Measurements from ENCODE around the gene HERC2. TPM values are rescaled to one million over a fixed set of nuclear protein-coding genes. Genes with fewer than 3 reads are reported as not detected.
"Not testable (repeated sequence)": the region's sequence is repeated elsewhere in the genome, so short reads cannot be mapped to it uniquely, and the experiment has no call there.

The HERC2 gene
- total and polyA plus RNA-seq, 2 of the 13 experiments (the other 11 are each of a cell fraction or from before 2014, with no cell fraction given): 17.6 to 24.8 TPM

DNA sequence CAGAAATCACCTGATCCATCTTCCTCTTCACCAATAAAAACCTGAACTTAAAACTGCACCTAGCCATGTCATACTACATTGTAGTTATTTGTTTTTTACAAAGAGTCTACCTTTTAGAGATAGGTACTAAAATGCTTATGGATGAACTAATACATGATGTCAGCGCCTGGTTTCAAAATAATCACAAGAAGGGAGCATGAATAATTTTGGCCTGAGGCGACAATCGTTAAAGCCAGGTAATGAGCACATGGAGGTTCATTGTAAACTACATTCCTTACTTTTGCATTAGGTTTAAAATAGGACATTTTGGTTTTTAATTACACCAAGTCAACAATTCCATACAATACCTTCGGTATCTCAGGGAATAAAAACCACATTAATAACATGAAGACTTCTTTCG lies 125.4 kb downstream of the HERC2 start:
- CTCF ChIA-PET (ENCODE audit: low intra/inter-chr PET ratio, low total read pairs); in situ Hi-C loops (cut with HindIII; ENCODE audit: extremely low pct_ligation_motif_present, low pct_unique_long_range_greater_than_20kb); FAIRE-seq; H3K4me3 ChIP-seq (replicated peaks in 1 of 3; ENCODE audit: insufficient read depth in 1 of 3, low read depth in 2 of 3, low read length in 3 of 3); ATAC-seq; intact Hi-C loops (cut with micrococcal nuclease; ENCODE audit: unreplicated experiment); BruUV-seq (replicated peaks); H3K27ac ChIP-seq (ENCODE audit: extremely low read length, insufficient read depth, low read length); H3K9me3 ChIP-seq (ENCODE audit: low read length); H2AFZ ChIP-seq (ENCODE audit: low read length); H4K20me1 ChIP-seq (ENCODE audit: insufficient read depth, low read length); H3K4me2 ChIP-seq (ENCODE audit: low read depth, low read length); DNase-seq (ENCODE audit: low spot score); H3K9ac ChIP-seq (ENCODE audit: insufficient read depth, low read depth, low read length); H3K4me1 ChIP-seq (ENCODE audit: insufficient read depth, low read length); H3K27me3 ChIP-seq (ENCODE audit: control insufficient read depth in 1 of 2, insufficient read depth in 2 of 2, low read length in 2 of 2); H3K79me2 ChIP-seq (ENCODE audit: insufficient read depth, low read length); POLR2A ChIA-PET: not testable (repeated sequence)
- WGBS (ENCODE audit: low lambda C conversion rate): 96% methylated on average over 5 of the region's 5 CpGs
- H3K36me3 ChIP-seq (replicated peaks in 1 of 2; ENCODE audit: control insufficient read depth in 1 of 2, insufficient read depth in 2 of 2, low read length in 2 of 2): peaks cover 4 to 14% of the 10 kb centered on the region in 2 experiments; a peak in 4 of 5 replicates

DNA sequence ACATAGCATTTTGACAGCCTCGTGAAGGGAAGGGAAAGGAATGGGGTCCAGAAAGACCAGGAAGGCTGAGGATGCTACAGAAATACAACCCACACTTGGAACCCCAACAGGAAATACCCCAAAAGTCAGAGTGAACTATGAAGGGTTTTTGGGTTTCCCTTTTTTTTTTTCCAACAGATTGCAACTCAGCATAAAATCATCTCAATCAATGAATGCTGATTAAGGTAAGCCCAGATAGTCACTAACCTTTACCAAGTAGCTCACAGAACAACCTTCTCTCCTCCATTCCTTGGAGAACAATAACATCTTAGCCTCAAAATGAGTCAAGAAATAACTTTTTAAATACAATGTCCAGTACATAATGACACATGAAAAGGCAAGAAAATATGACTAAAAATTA lies 129.2 kb downstream of the HERC2 start:
- Histone ChIP-seq H3K27ac (ENCODE audit: extremely low read length, insufficient read depth, low read length) (no peak overlapping the region), H3K4me2 (ENCODE audit: low read depth, low read length) (no peak overlapping the region), H3K9me3 (ENCODE audit: low read length) (no peaks in the 10 kb centered on the region), H3K36me3 (replicated peaks in 1 of 2; ENCODE audit: control insufficient read depth in 1 of 2, insufficient read depth in 2 of 2, low read length in 2 of 2) (peaks cover 2 to 31% of the 10 kb centered on the region in 2 experiments; a peak in 4 of 5 replicates), H3K79me2 (ENCODE audit: insufficient read depth, low read length) (no peaks in the 10 kb centered on the region), H3K9ac (ENCODE audit: insufficient read depth, low read depth, low read length) (no peak overlapping the region), H3K4me3 (replicated peaks in 1 of 3; ENCODE audit: insufficient read depth in 1 of 3, low read depth in 2 of 3, low read length in 3 of 3) (no peak overlapping the region), H2AFZ (ENCODE audit: low read length) (no peak overlapping the region), H3K4me1 (ENCODE audit: insufficient read depth, low read length) (no peaks in the 10 kb centered on the region), H4K20me1 (ENCODE audit: insufficient read depth, low read length) (no peaks in the 10 kb centered on the region), H3K27me3 (ENCODE audit: control insufficient read depth in 1 of 2, insufficient read depth in 2 of 2, low read length in 2 of 2) (no peaks in the 10 kb centered on the region)
- 100% methylated on average over 1 of the region's 1 CpG for WGBS (ENCODE audit: low lambda C conversion rate)
- ChIA-PET POLR2A (no interaction called here), CTCF (ENCODE audit: low intra/inter-chr PET ratio, low total read pairs) (no interaction called here)
- DNase-seq (ENCODE audit: low spot score): no peak
- TF ChIP-seq MAFK (conservative IDR thresholded peaks at IDR 0.05 in 1 of 2, IDR thresholded peaks at IDR 0.05 in 1 of 2; ENCODE audit: low read length in 2 of 2): peak in 1 of 2 experiments; percentile 46; a peak in 2 of 4 replicates
- TF ChIP-seq ZNF839 (CRISPR knock-in tag; IDR thresholded peaks at IDR 0.05; ENCODE audit: borderline replicate concordance): no peak
- TF ChIP-seq MAFF (IDR thresholded peaks at IDR 0.05; ENCODE audit: low read depth, low read length): peak; percentile 54; the same call in 1 of the 2 replicates
- TF ChIP-seq, protein P1, sequence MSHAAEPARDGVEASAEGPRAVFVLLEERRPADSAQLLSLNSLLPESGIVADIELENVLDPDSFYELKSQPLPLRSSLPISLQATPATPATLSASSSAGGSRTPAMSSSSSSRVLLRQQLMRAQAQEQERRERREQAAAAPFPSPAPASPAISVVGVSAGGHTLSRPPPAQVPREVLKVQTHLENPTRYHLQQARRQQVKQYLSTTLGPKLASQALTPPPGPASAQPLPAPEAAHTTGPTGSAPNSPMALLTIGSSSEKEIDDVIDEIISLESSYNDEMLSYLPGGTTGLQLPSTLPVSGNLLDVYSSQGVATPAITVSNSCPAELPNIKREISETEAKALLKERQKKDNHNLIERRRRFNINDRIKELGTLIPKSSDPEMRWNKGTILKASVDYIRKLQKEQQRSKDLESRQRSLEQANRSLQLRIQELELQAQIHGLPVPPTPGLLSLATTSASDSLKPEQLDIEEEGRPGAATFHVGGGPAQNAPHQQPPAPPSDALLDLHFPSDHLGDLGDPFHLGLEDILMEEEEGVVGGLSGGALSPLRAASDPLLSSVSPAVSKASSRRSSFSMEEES (CRISPR knock-in tag; IDR thresholded peaks at IDR 0.05): no peak
- no peak for TF ChIP-seq PTBP1 (IDR thresholded peaks at IDR 0.05; ENCODE audit: low read depth, low read length, poor library complexity, severe bottlenecking)
- intact Hi-C loops (cut with micrococcal nuclease; ENCODE audit: unreplicated experiment): no loop called here
- no TSS peak for BruUV-seq (replicated peaks)
- FAIRE-seq: no peak
- ATAC-seq: no peak
- in situ Hi-C loops (cut with HindIII; ENCODE audit: extremely low pct_ligation_motif_present, low pct_unique_long_range_greater_than_20kb): no loop called here

All from HepG2 (cell line).